GM23338 (cell line): ENCODE measurements around the gene GRID1. TPM values are rescaled to one million over a fixed set of nuclear protein-coding genes. Genes with fewer than 3 reads are reported as not detected.

Experiments
- ATAC-seq: fragments of 200-7000 bp; cut with Tn5 transposase; 3 replicates; pipeline ENCODE4 v1.9.1; 2020
- DNase-seq: peaks from one replicate; pipeline ENCODE4 v3.0.0-alpha.2; 2015; ENCODE audit warnings: low spot score
- H2AFZ ChIP-seq: fragments of 200-600 bp; sonication (generic); 2 replicates; pipeline ENCODE4 v1.8.0; 2016; ENCODE audit warnings: antibody characterized with exemption, mild to moderate bottlenecking, moderate library complexity
- H3F3A ChIP-seq: fragments of 200-600 bp; sonication (generic); replicated peaks from 2 replicates; pipeline ENCODE4 v1.8.0; 2017; ENCODE audit warnings: antibody characterized with exemption, mixed run types, low read depth
- H3K27ac ChIP-seq: fragments of 200-600 bp; sonication (generic); 2 replicates; pipeline ENCODE4 v1.6.1; 2016; ENCODE audit warnings: low read depth
- H3K27me3 ChIP-seq: fragments of 200-600 bp; sonication (generic); 2 replicates; pipeline ENCODE4 v1.8.0; 2016; ENCODE audit warnings: mild to moderate bottlenecking, mixed run types, moderate library complexity; ENCODE audit not compliant: insufficient read depth
- H3K36me3 ChIP-seq: fragments of 200-600 bp; sonication (generic); 2 replicates; pipeline ENCODE4 v1.8.0; 2016; ENCODE audit warnings: mild to moderate bottlenecking; ENCODE audit not compliant: insufficient read depth
- H3K4me1 ChIP-seq: fragments of 200-600 bp; sonication (generic); 2 replicates; pipeline ENCODE4 v1.8.0; 2016; ENCODE audit warnings: mild to moderate bottlenecking, moderate library complexity; ENCODE audit not compliant: insufficient read depth
- H3K4me2 ChIP-seq: fragments of 200-600 bp; sonication (generic); 2 replicates; pipeline ENCODE4 v1.7.1; 2017; ENCODE audit warnings: mixed run types
- H3K4me3 ChIP-seq: fragments of 200-600 bp; sonication (generic); 2 replicates; pipeline ENCODE4 v1.6.1; 2016; ENCODE audit warnings: mixed run types
- H3K79me2 ChIP-seq: fragments of 200-600 bp; sonication (generic); replicated peaks from 2 replicates; pipeline ENCODE4 v1.8.0; 2017; ENCODE audit warnings: mild to moderate bottlenecking; ENCODE audit not compliant: insufficient read depth
- H3K9me2 ChIP-seq: fragments of 200-600 bp; sonication (generic); 2 replicates; pipeline ENCODE4 v1.8.0; 2017; ENCODE audit not compliant: insufficient read depth
- H4K20me1 ChIP-seq: fragments of 200-600 bp; sonication (generic); replicated peaks from 2 replicates; pipeline ENCODE4 v1.8.0; 2017; ENCODE audit warnings: mild to moderate bottlenecking; ENCODE audit not compliant: insufficient read depth
- H3K27ac Mint-ChIP-seq: 2 replicates; pipeline ENCODE4 v1.8.0; 2020; ENCODE audit warnings: inconsistent platforms, mild to moderate bottlenecking, moderate library complexity, mixed read lengths
- H3K27me3 Mint-ChIP-seq: 3 replicates; pipeline ENCODE4 v1.8.0; 2022; ENCODE audit warnings: low read depth, mild to moderate bottlenecking, moderate library complexity, mixed read lengths, inconsistent platforms; ENCODE audit not compliant: insufficient read depth, poor library complexity
- H3K36me3 Mint-ChIP-seq: 3 replicates; pipeline ENCODE4 v1.8.0; 2021; ENCODE audit warnings: low read depth, mild to moderate bottlenecking, inconsistent platforms, moderate library complexity, mixed read lengths
- H3K4me1 Mint-ChIP-seq: 3 replicates; pipeline ENCODE4 v1.8.0; 2020; ENCODE audit warnings: mild to moderate bottlenecking, inconsistent platforms, mixed read lengths
- H3K4me3 Mint-ChIP-seq: 3 replicates; pipeline ENCODE4 v1.8.0; 2021; ENCODE audit warnings: moderate library complexity, mild to moderate bottlenecking, inconsistent platforms, mixed read lengths
- H3K9me3 Mint-ChIP-seq: 3 replicates; pipeline ENCODE4 v1.8.0; 2020; ENCODE audit warnings: moderate library complexity, mild to moderate bottlenecking, inconsistent platforms, mixed read lengths
- CREB1 ChIP-seq: fragments of 250-450 bp; sonication (Bioruptor Pico); IDR thresholded peaks from 2 replicates; pipeline ENCODE4 v1.5.0; 2020; ENCODE audit warnings: low read depth, mild to moderate bottlenecking, moderate library complexity
- CTCF ChIP-seq, 2 experiments: fragments of 200-600 bp in 1 of 2; sonication (generic) in 1 of 2; conservative IDR thresholded peaks; 2 replicates each; pipeline versions ENCODE4 v1.5.1 to v1.6.1; 2016 to 2017; ENCODE audit warnings: antibody characterized with exemption in 2 of 2, low read depth in 2 of 2, mild to moderate bottlenecking in 2 of 2, moderate library complexity in 1 of 2
- EZH2phosphoT487 ChIP-seq: fragments of 200-600 bp; sonication (generic); IDR thresholded peaks from one replicate; pipeline ENCODE4 v1.8.1; 2018; ENCODE audit warnings: antibody characterized with exemption; ENCODE audit not compliant: unreplicated experiment
- POLR2AphosphoS5 ChIP-seq: IDR thresholded peaks from 2 replicates; pipeline ENCODE4 v1.6.1; 2016; ENCODE audit warnings: antibody characterized with exemption, low read depth
- STAT1 ChIP-seq: IDR thresholded peaks from one replicate; pipeline ENCODE4 v1.6.1; 2016; ENCODE audit warnings: antibody characterized with exemption; ENCODE audit not compliant: unreplicated experiment
- ZNF114 ChIP-seq: fragments of 250-450 bp; sonication (Bioruptor Pico); IDR thresholded peaks from 2 replicates; pipeline ENCODE4 v1.5.0; 2020; ENCODE audit warnings: mild to moderate bottlenecking, moderate library complexity
- ZNF462 ChIP-seq: fragments of 250-450 bp; sonication (Bioruptor Pico); IDR thresholded peaks from 2 replicates; pipeline ENCODE4 v1.5.0; 2020; ENCODE audit warnings: mild to moderate bottlenecking, moderate library complexity
- polyA plus RNA-seq: library from polyadenylated mRNA; unstranded; fragments of >200 nt; fragmentation: Nextera tagmentation; extraction: Ambion mirVana; gene quantifications from 2 replicates; pipeline ENCODE4 v1.2.1, GENCODE V29; 2016
- total RNA-seq: library from RNA; depleted of rRNA; stranded (reverse); fragments of >200 nt; shearing (Covaris generic); gene quantifications from 2 replicates; pipeline ENCODE4 v1.2.3, GENCODE V29; 2014

Gene GRID1
- total and polyA plus RNA-seq, 2 experiments from 2014 or later, result 0.14 to 0.15 TPM

GRCh38 chr10:86216886-86217285, 149.7 kb downstream of the GRID1 start (continued):
- TF ChIP-seq ZNF462 (CRISPR knock-in tag), result no peak

- no peaks in the 10 kb centered on the region for H3K4me1 Mint-ChIP-seq
- DNase-seq, result no peak
- ATAC-seq, result no peak
- Histone ChIP-seq H4K20me1 (no peaks in the 10 kb centered on the region), H2AFZ (no peak overlapping the region), H3K9me2 (no peaks in the 10 kb centered on the region), H3K27ac (no peak overlapping the region), H3K4me2 (no peak overlapping the region), H3F3A (no peaks in the 10 kb centered on the region), H3K27me3 (no peaks in the 10 kb centered on the region), H3K79me2 (no peaks in the 10 kb centered on the region), H3K36me3 (no peaks in the 10 kb centered on the region), H3K4me1 (no peaks in the 10 kb centered on the region), H3K4me3 (no peak overlapping the region)
- no peaks in the 10 kb centered on the region; the same call in 2 of the 3 replicates for H3K36me3 Mint-ChIP-seq
- H3K27ac Mint-ChIP-seq, result no peak overlapping the region
- peaks cover 4% of the 10 kb centered on the region for H3K27me3 Mint-ChIP-seq
- no peak overlapping the region for H3K4me3 Mint-ChIP-seq
- H3K9me3 Mint-ChIP-seq, result no peaks in the 10 kb centered on the region; the same call in 2 of the 3 replicates
- no peak for TF ChIP-seq POLR2AphosphoS5
- TF ChIP-seq EZH2phosphoT487, result no peak
- TF ChIP-seq ZNF462 (CRISPR knock-in tag), result no peak
- TF ChIP-seq CTCF (conservative IDR thresholded peaks at IDR 0.05; ENCODE audit: low read depth in 2 of 2), result no peak
- no peak for TF ChIP-seq CREB1 (CRISPR knock-in tag)
- TF ChIP-seq STAT1, result no peak
- no peak for TF ChIP-seq ZNF114
These were observed 150.9 kb downstream of the GRID1 start for GRCh38 chr10:86215712-86216111.
